ENCODE measurements around the gene HTRA2.

GRCh38 chr2:74555610-74556103 lies 25.9 kb downstream of the HTRA2 start:
- TF ChIP-seq TAF1 (IDR thresholded peaks at IDR 0.05; ENCODE audit: low read depth, low read length) (no peak), POLR2A (IDR thresholded peaks at IDR 0.05; ENCODE audit: low read depth, low read length) (no peak), PAX5 (IDR thresholded peaks at IDR 0.05; ENCODE audit: insufficient read depth, low read length, severe bottlenecking) (no peak)
